ENCODE measurements around the gene EDEM1.

The EDEM1 gene

GRCh38 chr3:5186858-5187155, 700 bp upstream of the EDEM1 start:
- TF ChIP-seq CTCF (conservative IDR thresholded peaks at IDR 0.05; ENCODE audit: low read depth, low read length) = no peak
- H3K4me3 ChIP-seq (ENCODE audit: low read depth, low read length) = peak overlapping the region; percentile 68
- DNase-seq (ENCODE audit: low read depth) = peak; percentile 63

GRCh38 chr3:5187920-5188418, 462 bp downstream of the EDEM1 start:
- H3K4me3 ChIP-seq (ENCODE audit: low read depth, low read length) = peak overlapping the region; percentile 87
- DNase-seq (ENCODE audit: low read depth) = peak; percentile 44
- TF ChIP-seq CTCF (conservative IDR thresholded peaks at IDR 0.05; ENCODE audit: low read depth, low read length) = no peak

GRCh38 chr3:5188419-5189221, 1.1 kb downstream of the EDEM1 start:
- peak overlapping the region; percentile 87 for H3K4me3 ChIP-seq (ENCODE audit: low read depth, low read length)
- TF ChIP-seq CTCF (conservative IDR thresholded peaks at IDR 0.05; ENCODE audit: low read depth, low read length) = no peak
- peak; percentile 52 for DNase-seq (ENCODE audit: low read depth)

- TF ChIP-seq CTCF (conservative IDR thresholded peaks at IDR 0.05; ENCODE audit: low read depth, low read length) = no peak
- no peak for DNase-seq (ENCODE audit: low read depth)
- peak overlapping the region; percentile 3 for H3K4me3 ChIP-seq (ENCODE audit: low read depth, low read length)
Measured at GRCh38 chr3:5190147-5190791, 2.8 kb downstream of the EDEM1 start.

- DNase-seq (ENCODE audit: low read depth) = no peak
- H3K4me3 ChIP-seq (ENCODE audit: low read depth, low read length) = no peak overlapping the region
- TF ChIP-seq CTCF (conservative IDR thresholded peaks at IDR 0.05; ENCODE audit: low read depth, low read length) = no peak
Measured at GRCh38 chr3:5191555-5192304, 4.2 kb downstream of the EDEM1 start.

- no peak for DNase-seq (ENCODE audit: low read depth)
- TF ChIP-seq CTCF (conservative IDR thresholded peaks at IDR 0.05; ENCODE audit: low read depth, low read length) = no peak
- no peak overlapping the region for H3K4me3 ChIP-seq (ENCODE audit: low read depth, low read length)
Measured at GRCh38 chr3:5192571-5193365, 5.3 kb downstream of the EDEM1 start.
